HepG2 (cell line): Measurements from ENCODE around the gene TBX15. TPM values are rescaled to one million over a fixed set of nuclear protein-coding genes. Genes with fewer than 3 reads are reported as not detected.

Experiments used
- ATAC-seq: fragments of 200-7000 bp; cut with Tn5 transposase; 3 replicates; pipeline ENCODE4 v1.9.1; 2020; ENCODE audit warnings: mild to moderate bottlenecking, moderate library complexity
- BruUV-seq: library from RNA; stranded (reverse); fragments of 400-500 nt; replicated peaks from 2 replicates; lab custom pipeline; 2021; lab: Mats Ljungman, UMichigan
- CTCF ChIA-PET: fragments of 300-600 bp; formaldehyde crosslinking; extraction: SDS; loops from one replicate; lab custom pipeline; 2021; ENCODE audit warnings: low total read pairs, inconsistent platforms, low intra/inter-chr PET ratio; lab: Yijun Ruan, JAX
- POLR2A ChIA-PET: fragments of 350-600 bp; sonication (Branson Sonifier 250); formaldehyde crosslinking; loops from one replicate; lab custom pipeline; 2020; ENCODE audit warnings: antibody characterized with exemption, inconsistent platforms; lab: Yijun Ruan, JAX
- DNase-seq: peaks from one replicate; pipeline ENCODE4 v3.0.0-alpha.2; 2015; ENCODE audit warnings: low spot score
- FAIRE-seq: peaks from 3 replicates; lab custom pipeline; 2011; peaks lifted over from hg19 to GRCh38; lab: Jason Lieb, UNC
- H2AFZ ChIP-seq: one replicate; pipeline ENCODE4 v1.6.1; 2011; ENCODE audit warnings: low read length, inconsistent platforms
- H3K27ac ChIP-seq: fragments of 300-600 bp; 3 replicates; pipeline ENCODE4 v1.8.0; 2011; ENCODE audit warnings: mixed run types, mild to moderate bottlenecking, mixed read lengths, low read length, inconsistent platforms; ENCODE audit not compliant: insufficient read depth; ENCODE audit errors: extremely low read length
- H3K27me3 ChIP-seq, 2 experiments: fragments of 200-600 bp in 1 of 2; 2 replicates in 1 of 2; 3 replicates in 1 of 2; pipeline versions ENCODE4 v1.6.0 to v1.8.0; 2011; ENCODE audit warnings: low read length in 2 of 2, mild to moderate bottlenecking in 2 of 2, moderate library complexity in 2 of 2, inconsistent platforms in 1 of 2; ENCODE audit not compliant: insufficient read depth in 2 of 2, control insufficient read depth in 1 of 2
- H3K36me3 ChIP-seq, 2 experiments: fragments of 200-600 bp in 1 of 2; replicated peaks in 1 of 2; 2 replicates in 1 of 2; 3 replicates in 1 of 2; pipeline versions ENCODE4 v1.5.1 to v1.8.0; 2011; ENCODE audit warnings: low read length in 2 of 2, inconsistent platforms in 1 of 2; ENCODE audit not compliant: insufficient read depth in 2 of 2, control insufficient read depth in 1 of 2
- H3K4me1 ChIP-seq: 2 replicates; pipeline ENCODE4 v1.5.1; 2012; ENCODE audit warnings: low read length, inconsistent platforms; ENCODE audit not compliant: insufficient read depth
- H3K4me2 ChIP-seq: 2 replicates; pipeline ENCODE4 v1.6.0; 2011; ENCODE audit warnings: low read depth, low read length, inconsistent platforms
- H3K4me3 ChIP-seq, 3 experiments: fragments of 200-600 bp in 1 of 3; sonication (generic), shearing (Covaris generic) in 1 of 3; replicated peaks in 1 of 3; 2 replicates each; pipeline ENCODE4 v1.5.1; 2011 to 2016; ENCODE audit warnings: low read length in 3 of 3, inconsistent platforms in 2 of 3, low read depth in 2 of 3, mild to moderate bottlenecking in 2 of 3, control low read depth in 1 of 3, mixed read lengths in 1 of 3; ENCODE audit not compliant: insufficient read depth in 1 of 3
- H3K79me2 ChIP-seq: one replicate; pipeline ENCODE4 v1.6.1; 2011; ENCODE audit warnings: low read length, inconsistent platforms; ENCODE audit not compliant: insufficient read depth
- H3K9ac ChIP-seq: 2 replicates; pipeline ENCODE4 v1.6.0; 2011; ENCODE audit warnings: mild to moderate bottlenecking, low read depth, low read length, inconsistent platforms; ENCODE audit not compliant: insufficient read depth
- H3K9me3 ChIP-seq: 2 replicates; pipeline ENCODE4 v1.5.1; 2012; ENCODE audit warnings: mild to moderate bottlenecking, low read length
- H4K20me1 ChIP-seq: 2 replicates; pipeline ENCODE4 v1.6.0; 2011; ENCODE audit warnings: inconsistent platforms, mild to moderate bottlenecking, low read length, moderate library complexity; ENCODE audit not compliant: insufficient read depth
- EHMT2 ChIP-seq: fragments of 200-600 bp; sonication (generic); IDR thresholded peaks from 2 replicates; pipeline ENCODE4 v1.7.0; 2017; ENCODE audit warnings: antibody characterized with exemption, low read depth, low read length, borderline replicate concordance
- PAX8 ChIP-seq: sonication (generic); formaldehyde crosslinking; IDR thresholded peaks from 2 replicates; pipeline ENCODE4 v1.8.0; 2022; ENCODE audit warnings: mild to moderate bottlenecking, missing genetic modification reagents, borderline replicate concordance
- ZFP41 ChIP-seq: sonication (generic); formaldehyde crosslinking; IDR thresholded peaks from 2 replicates; pipeline ENCODE4 v1.4.0; 2020; ENCODE audit warnings: mild to moderate bottlenecking, missing genetic modification reagents, borderline replicate concordance
- WGBS: methylation state at CpG from one replicate; pipeline ENCODE4 v1.1.6; 2017; ENCODE audit warnings: low lambda C conversion rate; 5-methylcytosine and 5-hydroxymethylcytosine counted together
- in situ Hi-C: cut with HindIII; loops from 2 replicates; pipeline ENCODE4 v1.10.0; 2017; ENCODE audit warnings: low pct_unique_long_range_greater_than_20kb; ENCODE audit not compliant: extremely low pct_ligation_motif_present
- intact Hi-C: fragments of 100-400 bp; cut with micrococcal nuclease; formaldehyde crosslinking; loops from one replicate; pipeline ENCODE4 v1.10.0; 2022; ENCODE audit not compliant: unreplicated experiment
- polyA plus RNA-seq, 8 experiments: library from polyadenylated mRNA; depleted of rRNA in 3 of 8; stranded (reverse) in 7 of 8; unstranded in 1 of 8; fragments of >200 nt; fragmentation: Illumina TruSeq in 4 of 8; extraction: Trizol in 4 of 8; gene quantifications; 2 replicates each; pipeline versions ENCODE4 v1.2.1 to v1.2.3, GENCODE V29; 2011 to 2016; ENCODE audit warnings: low read depth in 4 of 8, missing spikeins in 1 of 8, mixed read lengths in 1 of 8; ENCODE audit not compliant: insufficient read depth in 1 of 8
- total RNA-seq, 5 experiments: library from RNA; depleted of rRNA; stranded (reverse); fragments of >200 nt; fragmentation: Illumina TruSeq; extraction: Trizol; gene quantifications; 2 replicates each; pipeline ENCODE4 v1.2.3, GENCODE V29; 2016; ENCODE audit warnings: low read depth in 1 of 5
- TF ChIP-seq, protein P1 (sequence below): sonication (generic); formaldehyde crosslinking; IDR thresholded peaks from 2 replicates; pipeline ENCODE4 v1.4.0; 2020; ENCODE audit warnings: missing genetic modification reagents, borderline replicate concordance

The TBX15 gene
- total and polyA plus RNA-seq, 2 of the 13 experiments (the other 11 are each of a cell fraction or from before 2014, with no cell fraction given), result 0.42 to 1.9 TPM

DNA sequence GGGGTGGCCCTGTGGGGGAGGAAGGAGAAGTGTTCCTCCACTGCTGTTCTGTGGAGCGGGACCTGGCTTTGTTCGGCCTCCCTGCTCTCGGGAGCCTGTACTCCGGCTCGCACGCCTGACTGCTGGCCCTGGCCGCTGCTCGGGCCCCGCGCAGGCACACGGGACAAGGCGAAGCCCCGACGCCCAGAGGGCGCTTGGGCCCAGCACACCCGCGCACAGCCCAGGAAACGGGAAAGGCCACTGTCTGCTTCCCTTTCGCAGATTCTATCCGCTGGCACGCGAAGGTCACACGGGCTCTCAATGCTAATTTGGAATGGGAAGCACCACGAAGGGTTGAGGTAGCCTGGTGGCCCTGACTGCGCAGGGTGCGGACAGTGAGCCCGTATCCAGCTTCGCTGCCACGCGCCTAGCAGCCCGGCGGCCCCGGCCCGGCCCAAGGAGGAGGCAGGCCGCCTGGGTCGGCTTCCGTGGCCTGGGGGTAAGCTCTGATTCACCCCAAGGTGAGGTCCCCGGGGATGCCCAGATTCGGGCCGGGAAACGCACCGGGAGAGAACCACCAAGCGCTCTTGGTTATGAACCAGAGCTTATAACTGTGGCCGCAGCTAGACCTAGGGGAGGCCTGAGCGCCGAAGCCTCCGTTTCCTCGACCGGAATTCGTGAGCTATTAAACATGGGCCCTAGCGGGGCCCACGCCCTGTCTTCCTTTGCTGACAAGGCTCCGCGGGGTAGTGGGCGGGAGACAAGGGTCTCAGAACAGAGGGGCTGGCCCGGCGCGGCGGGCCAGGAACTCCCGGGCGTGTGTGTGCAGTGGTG lies 19.7 kb upstream of the TBX15 start:
- no peak overlapping the region for H3K4me3 ChIP-seq
- no peaks in the 10 kb centered on the region for H3K79me2 ChIP-seq
- in situ Hi-C loops, result loop anchor here (25.0 kb wide), 2 partner anchors 446 to 846 kb away; no protein-coding TSS in a partner anchor
- H3K9me3 ChIP-seq, result no peaks in the 10 kb centered on the region; the same call in 1 of the 2 replicates
- intact Hi-C loops, result loop anchor here (5.0 kb wide), 1 partner anchor 186 kb away; no protein-coding TSS in a partner anchor
- H3K4me1 ChIP-seq, result no peaks in the 10 kb centered on the region
- H3K36me3 ChIP-seq, result no peaks in the 10 kb centered on the region
- no peak for DNase-seq
- peak; percentile 23; the same call in 2 of the 3 replicates for ATAC-seq
- CTCF ChIA-PET, result interaction anchor here (1.6 kb wide), 1 partner anchor 181 kb away, joined by 6 read pairs; no protein-coding TSS in a partner anchor
- H3K4me2 ChIP-seq, result no peak overlapping the region
- no peak overlapping the region for H3K27ac ChIP-seq
- FAIRE-seq, result no peak
- H3K9ac ChIP-seq, result no peak overlapping the region
- H3K27me3 ChIP-seq, result no peaks in the 10 kb centered on the region
- POLR2A ChIA-PET, result no interaction called here
- no peak overlapping the region for H2AFZ ChIP-seq
- TF ChIP-seq PAX8 (CRISPR knock-in tag), result no peak
- no peak for TF ChIP-seq EHMT2
- TF ChIP-seq, all 625 proteins: peak for 0
- no TSS peak for BruUV-seq
- H4K20me1 ChIP-seq, result no peaks in the 10 kb centered on the region
- WGBS, result 98% methylated on average over 21 of the region's 61 CpGs

DNA sequence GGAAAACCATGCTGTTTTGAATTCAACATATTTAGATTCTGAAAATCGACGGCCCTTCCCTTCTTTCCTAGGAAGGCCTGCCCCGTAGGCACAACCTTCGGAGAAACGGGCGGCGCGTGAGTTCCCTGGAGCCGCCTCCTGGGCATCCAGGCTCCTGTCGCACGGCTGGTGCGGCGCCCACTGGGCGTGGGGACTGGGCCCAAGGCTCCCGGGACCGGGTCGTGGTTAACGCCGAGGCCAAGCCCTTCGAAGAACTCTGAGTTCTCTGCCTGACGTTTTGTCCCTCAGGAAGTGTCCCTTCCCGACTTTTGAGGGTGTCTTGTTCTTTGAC lies 19.2 kb upstream of the TBX15 start:
- WGBS, result 96% methylated on average over 9 of the region's 22 CpGs
- no peaks in the 10 kb centered on the region for H3K4me1 ChIP-seq
- no peak overlapping the region for H3K27ac ChIP-seq
- in situ Hi-C loops, result loop anchor here (25.0 kb wide), 2 partner anchors 445 to 845 kb away; no protein-coding TSS in a partner anchor
- no peak overlapping the region for H3K4me2 ChIP-seq
- DNase-seq, result no peak
- no peak for ATAC-seq
- no peak overlapping the region for H3K9ac ChIP-seq
- no peak for TF ChIP-seq ZFP41 (CRISPR knock-in tag)
- TF ChIP-seq, protein P1, sequence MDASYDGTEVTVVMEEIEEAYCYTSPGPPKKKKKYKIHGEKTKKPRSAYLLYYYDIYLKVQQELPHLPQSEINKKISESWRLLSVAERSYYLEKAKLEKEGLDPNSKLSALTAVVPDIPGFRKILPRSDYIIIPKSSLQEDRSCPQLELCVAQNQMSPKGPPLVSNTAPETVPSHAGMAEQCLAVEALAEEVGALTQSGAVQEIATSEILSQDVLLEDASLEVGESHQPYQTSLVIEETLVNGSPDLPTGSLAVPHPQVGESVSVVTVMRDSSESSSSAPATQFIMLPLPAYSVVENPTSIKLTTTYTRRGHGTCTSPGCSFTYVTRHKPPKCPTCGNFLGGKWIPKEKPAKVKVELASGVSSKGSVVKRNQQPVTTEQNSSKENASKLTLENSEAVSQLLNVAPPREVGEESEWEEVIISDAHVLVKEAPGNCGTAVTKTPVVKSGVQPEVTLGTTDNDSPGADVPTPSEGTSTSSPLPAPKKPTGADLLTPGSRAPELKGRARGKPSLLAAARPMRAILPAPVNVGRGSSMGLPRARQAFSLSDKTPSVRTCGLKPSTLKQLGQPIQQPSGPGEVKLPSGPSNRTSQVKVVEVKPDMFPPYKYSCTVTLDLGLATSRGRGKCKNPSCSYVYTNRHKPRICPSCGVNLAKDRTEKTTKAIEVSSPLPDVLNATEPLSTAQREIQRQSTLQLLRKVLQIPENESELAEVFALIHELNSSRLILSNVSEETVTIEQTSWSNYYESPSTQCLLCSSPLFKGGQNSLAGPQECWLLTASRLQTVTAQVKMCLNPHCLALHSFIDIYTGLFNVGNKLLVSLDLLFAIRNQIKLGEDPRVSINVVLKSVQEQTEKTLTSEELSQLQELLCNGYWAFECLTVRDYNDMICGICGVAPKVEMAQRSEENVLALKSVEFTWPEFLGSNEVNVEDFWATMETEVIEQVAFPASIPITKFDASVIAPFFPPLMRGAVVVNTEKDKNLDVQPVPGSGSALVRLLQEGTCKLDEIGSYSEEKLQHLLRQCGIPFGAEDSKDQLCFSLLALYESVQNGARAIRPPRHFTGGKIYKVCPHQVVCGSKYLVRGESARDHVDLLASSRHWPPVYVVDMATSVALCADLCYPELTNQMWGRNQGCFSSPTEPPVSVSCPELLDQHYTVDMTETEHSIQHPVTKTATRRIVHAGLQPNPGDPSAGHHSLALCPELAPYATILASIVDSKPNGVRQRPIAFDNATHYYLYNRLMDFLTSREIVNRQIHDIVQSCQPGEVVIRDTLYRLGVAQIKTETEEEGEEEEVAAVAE (CRISPR knock-in tag), result no peak
- ChIA-PET CTCF (no interaction called here), POLR2A (no interaction called here)
- intact Hi-C loops, result loop anchor here (5.0 kb wide), 1 partner anchor 185 kb away; no protein-coding TSS in a partner anchor
- H3K36me3 ChIP-seq, result no peaks in the 10 kb centered on the region
- H3K27me3 ChIP-seq, result no peaks in the 10 kb centered on the region
- no peaks in the 10 kb centered on the region for H4K20me1 ChIP-seq
- H3K9me3 ChIP-seq, result no peaks in the 10 kb centered on the region; the same call in 1 of the 2 replicates
- no peaks in the 10 kb centered on the region for H3K79me2 ChIP-seq
- no TSS peak for BruUV-seq
- no peak overlapping the region for H3K4me3 ChIP-seq
- no peak overlapping the region for H2AFZ ChIP-seq
- no peak for FAIRE-seq
